Dedifferentiated amniotic fluid mesenchymal stem cell (primary cell): ENCODE results near the gene PDK2.

Source experiments
- DNase-seq: peaks from one replicate; pipeline ENCODE4 v3.0.0-alpha.2; 2016; ENCODE audit errors: extremely low spot score

Gene PDK2

DNA sequence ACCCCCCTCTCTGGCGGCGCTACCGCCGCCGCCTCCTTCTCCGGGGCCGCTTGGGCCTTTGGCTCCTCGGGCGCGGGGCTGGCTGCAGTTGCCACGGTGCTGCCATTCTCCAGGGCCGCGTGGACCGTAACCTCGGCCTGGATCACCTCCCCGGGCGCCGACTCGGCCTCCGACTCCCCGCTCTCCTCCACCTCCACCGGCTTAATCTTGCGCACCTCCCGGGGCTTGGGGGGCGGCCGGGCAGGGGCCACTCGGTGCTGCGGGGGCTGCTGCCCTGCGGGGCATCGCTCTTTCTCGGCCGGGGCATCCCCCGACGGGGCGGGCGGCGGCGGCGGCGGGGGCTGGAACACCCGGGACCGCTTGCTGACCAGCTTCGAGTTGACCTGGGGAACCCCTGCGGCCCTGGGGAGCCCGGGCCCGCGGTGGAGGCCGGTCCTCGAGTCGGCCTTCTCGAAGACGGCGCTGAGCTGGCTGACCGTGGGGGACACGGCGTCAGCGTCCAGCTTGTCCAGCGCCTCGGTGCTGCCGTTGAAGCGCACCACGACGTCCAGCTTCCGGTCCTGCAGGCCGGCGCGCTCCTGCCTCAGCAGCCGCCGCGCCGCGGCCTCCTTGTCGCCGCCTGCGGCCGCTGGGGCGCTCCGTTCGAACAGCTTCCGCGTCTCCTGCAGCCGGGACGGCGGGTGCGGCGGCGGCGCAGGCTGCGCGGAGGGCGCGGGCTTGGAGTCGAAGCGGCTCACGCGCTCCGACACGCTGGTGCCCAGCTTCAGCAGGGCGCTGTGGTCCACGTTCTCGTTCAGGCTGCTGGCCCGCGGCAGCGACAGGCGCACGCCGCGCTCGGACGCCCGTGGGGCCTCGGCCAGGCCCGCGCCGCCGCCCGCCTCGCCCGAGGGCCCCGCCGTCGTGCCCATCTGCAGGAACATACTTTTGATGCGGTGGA, 54.5 kb downstream of the PDK2 start:
- no peak for DNase-seq

DNA sequence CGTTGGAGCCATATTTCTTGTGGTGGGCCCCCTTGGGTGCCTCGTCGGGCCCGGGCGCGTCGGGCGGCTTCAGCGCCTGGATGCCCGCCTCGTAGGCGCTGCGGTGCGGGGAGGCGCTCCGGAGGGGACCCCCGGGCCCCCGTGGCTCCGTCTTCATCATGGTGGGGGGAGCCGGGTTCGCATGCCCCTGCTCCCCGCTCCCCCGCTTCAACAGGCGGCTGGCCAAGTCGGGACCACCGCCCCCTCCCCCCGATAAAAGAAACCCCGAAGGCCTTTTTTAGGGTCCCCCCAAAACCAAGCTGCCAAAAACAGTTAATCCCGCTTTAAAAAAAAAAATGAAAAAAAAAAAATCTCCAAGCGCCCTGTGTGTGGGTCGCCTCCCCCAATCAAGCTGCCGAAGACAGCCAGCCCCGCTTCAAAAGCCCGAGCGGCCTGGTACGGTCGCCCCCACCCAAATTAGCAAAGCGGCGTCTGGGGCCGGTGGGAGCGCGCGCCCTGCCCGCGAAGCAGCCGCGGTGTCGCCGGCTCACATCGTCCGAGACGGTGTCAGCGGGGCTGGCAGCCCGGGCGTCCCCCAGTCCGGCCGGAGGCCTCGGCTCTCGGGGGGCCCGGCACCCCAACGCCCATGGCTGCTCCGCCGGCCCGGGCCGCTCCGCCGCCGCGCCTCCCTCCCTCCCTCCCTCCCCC, 55.3 kb downstream of the PDK2 start, which contains the start of gene PPP1R9B:
Gene PPP1R9B, minus strand, starts transcription at position 324 of the 687 bp plus-strand sequence. Its CDS starts 164 bp downstream, at position 160.
- no peak for DNase-seq

DNA sequence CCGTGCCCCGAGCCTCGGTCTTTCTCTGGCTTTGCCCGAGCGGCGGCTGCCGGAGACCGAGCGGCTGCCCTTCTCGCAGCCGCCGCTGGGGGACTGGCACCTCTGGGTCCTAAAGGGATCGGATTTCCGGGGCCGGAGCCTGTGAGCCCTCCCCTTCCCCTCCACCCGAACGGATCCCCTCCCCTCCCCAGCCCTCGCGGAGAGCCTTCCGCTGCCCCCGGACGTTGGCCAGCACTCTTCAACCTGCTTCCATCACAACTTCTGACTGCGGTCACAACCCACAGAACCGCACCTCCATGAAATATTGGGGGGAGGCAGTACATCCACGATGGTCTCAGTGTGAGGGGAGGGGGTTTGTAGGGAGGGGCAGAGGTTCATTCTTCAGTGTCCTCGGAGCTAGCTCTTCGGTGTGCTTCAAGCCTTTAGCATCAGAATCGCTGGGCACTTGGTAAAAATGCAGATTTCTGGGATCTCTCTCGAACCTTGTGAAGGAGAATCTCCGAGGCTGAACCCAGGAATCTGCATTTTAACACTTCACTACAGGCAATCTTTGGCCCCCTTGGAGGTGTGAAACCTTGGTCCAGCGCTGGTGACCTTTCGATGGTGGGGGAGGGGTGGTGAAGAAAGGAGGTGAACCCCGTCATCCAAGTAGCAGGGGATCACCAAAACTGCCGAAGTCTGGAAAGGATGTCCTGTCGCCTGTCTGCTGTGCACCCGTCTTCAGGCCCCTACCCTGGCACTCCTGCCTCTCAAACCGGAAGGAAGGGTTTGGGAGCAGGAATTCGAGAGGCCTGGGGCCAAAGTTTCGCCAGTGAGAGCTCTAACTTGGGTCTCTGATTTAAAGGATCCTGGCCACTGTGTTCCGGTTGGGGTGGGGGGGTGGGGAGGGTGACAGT, 56.1 kb downstream of the PDK2 start:
- peak; percentile 86 for DNase-seq

DNA sequence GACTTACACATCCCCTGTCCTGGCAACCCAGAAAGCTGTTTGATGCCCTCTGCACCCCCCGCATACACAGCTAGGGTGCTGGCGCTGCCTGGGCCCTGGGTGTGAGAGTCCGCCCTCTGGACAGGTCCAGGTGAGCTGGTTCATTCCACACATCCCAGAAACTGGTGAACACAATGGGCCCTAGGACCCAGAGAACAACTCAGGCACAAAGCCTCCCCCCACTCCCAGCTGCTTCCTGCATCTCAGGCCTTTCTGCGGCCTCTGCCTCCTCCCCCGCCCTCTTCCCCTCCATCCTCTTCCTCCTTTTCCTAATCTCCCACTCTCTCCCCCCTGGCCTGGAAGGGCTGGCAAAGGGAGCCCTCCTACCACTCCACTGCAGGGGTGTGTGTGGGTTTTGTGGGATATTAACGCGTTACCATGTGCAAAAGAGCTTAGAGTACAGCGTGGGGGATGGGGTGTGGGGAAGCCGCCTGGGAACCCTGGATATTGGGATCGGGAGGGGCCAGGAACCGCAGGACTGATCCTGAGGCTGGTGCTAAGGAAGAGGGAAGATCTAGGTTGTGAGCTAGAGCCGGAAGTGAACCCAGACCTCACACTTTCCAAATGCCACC, 56.9 kb downstream of the PDK2 start:
- peak; percentile 78 for DNase-seq

DNA sequence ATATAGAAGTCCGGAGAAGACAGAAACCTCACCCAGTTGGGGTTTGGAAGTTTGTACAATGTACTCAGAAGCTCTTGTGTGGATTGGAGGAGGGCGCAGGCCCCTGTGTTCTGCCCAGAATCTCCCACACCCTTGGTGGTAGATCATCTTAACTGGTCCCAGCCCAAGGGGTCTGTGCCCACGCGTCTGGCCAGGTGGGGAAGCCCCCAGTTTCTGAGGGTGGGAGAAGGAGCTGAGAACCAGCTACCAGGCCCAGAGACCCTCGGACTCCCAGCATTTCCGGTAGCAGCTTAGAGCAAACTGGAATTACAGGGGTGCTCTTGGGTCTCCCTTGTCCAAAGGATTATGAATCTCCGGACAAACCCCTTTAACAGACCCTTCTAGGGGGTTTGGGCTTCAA, 57.6 kb downstream of the PDK2 start:
- DNase-seq = no peak

DNA sequence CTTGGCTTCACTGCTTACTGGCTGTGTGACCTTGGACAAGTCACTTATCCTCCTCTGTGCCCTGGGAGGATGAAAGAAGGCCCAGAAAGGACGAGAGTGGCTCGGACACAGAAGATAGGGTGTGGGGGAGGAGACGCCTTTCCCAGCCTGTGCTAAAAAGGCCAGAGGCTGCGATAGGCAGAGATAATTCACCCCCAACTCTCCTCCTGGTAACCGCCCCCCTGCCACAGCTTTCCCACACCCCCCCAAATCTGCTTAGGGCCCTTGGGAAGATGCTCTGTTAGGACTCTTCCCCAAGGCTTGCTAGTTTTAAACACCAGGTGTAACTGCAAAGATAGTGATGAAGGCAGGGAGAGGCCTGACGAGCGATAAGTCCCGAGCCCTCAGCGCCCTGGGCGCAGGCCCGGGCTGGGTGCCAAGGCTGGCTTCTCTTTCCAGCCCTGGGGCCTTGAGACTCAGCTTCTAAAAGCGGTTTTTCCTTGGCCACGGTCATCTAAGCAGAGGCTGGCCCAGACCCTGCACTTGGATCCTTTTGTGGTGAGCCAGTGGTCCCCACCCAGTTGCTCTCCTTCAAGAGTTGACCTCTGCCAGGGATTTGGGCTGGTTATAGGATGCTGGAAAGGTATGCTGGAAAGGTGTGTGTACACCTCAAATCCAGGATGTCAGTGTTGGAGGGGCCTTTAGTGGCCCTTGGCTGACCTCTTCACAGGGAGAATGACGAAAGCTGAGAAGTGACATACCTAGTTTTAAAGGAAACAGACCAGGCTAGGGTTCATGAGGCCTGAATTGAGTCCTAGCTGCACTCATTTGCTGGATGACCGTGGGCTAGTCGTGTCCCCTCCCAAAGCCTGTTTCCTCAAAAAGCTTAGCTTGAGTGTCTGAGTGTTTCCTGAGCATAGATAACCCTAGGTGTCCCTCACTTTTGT, 58.8 kb downstream of the PDK2 start:
- no peak for DNase-seq

DNA sequence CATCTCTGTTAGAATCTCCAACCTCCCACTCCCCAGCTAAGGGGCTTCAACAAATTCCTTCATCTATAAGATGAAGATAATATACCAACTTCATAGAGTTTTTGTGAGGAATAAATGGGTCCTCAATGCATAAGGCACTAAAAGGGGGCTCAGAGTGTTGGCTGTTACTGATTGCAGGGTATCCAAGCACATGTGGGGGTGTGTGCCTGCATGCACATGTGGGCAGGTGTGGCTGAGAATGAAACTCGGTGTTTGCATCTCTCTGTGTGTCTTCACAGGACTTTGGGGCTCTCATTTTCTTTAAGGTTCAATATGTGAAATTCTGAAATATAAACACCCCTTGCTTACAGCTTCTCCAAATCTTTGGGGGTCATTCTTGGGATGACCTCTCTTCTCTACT, 59.5 kb downstream of the PDK2 start:
- no peak for DNase-seq

DNA sequence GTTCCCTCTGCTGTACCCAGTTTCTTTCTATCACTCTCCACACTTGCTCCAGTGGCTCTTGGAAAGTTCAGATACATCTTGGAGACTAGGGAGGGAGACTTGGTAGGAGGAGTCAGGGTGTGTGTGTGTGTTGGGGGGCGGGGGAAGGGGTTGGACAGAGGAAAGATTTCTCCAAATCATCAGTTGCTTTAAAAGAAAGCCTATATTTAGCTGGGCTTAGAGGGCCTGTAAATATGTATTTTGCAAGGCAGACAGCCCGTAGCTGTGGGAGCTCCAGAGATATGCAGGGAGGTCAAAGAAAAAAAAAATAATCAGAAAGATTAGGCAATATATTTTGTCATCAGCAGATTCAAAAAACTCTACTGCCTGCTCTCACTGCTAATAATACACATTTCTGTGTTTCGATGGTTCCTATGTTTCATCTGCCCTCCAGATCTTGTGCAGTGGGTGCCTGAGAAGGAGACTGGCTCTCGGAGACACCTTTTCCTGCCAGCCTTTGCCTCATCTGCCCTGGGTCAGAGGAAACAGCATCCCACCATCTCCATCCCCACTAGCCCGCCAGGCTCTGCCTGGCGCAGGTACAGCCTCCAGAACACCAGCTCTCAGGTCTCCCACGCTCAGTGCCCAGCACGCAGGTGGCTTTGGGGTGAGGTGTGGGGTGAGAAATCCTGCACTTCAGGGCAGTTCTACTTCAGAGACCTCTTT, 60.1 kb downstream of the PDK2 start:
- DNase-seq = no peak

DNA sequence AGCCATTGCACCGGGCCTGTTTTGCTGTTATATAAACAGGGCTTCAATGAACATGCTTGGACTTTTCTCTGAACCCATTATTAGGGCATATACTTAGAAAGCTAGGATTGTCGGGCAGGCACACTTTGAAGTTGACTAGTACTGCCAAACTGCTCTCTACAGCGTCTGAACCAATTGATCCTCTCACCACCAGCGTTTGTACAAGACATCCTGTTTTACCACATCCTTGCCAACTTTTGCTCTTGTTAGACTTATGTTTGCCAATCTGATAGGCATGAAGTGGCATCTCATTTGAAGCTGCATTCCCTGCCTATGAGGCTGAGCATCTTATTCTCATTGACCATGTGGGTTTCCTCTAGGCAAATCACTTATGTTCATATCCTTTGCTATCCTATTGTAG, 62.7 kb downstream of the PDK2 start:
- no peak for DNase-seq

DNA sequence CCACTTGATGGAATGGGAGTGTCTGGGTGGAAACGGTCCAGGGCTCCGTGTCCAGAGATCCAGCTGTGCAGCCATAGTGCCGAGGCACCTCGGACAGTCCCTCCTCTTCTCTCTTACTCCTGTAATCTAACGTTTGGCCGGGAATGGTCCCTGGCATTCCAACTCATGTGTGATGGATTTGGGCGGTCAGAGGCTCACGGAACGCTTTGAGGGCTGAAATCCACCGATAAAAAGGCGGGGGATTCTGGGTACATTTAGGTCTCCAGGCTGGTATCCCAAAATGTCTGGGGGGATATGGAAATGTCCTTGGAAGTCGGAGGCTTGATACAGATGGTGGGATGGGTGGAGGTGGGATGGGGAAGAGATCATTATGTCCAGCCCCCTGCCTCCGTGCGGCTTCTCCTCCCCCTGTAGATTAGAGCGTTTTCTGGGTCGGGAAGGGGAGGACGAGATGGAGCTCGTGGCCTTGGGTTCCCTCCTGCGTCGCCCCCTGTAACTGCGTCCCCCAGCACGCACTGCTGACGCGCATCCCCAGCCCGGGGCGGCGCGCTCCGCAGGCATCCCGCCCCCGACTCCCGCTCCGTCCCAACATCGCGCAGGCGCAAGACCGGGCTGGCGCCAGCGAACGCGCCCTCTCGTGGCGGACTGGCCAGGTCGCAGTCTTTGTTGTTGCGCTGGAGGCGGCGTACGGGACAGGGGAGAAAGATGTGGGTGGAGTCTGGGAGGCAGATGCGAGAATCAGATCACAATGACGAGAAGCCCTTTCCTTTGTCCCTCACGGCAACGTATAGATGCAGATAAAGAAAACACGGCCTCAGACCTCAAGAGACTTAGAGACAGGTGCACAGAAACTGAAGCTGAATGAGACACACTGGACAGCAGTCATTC, 66.1 kb downstream of the PDK2 start:
- DNase-seq = peak; percentile 87
